ENCODE data around the gene INCENP. TPM values are rescaled to one million over a fixed set of nuclear protein-coding genes. Genes with fewer than 3 reads are reported as not detected.

The INCENP gene
- total and polyA plus RNA-seq, 2 of the 13 experiments (the other 11 are each of a cell fraction or from before 2014, with no cell fraction given): 14.1 to 37.3 TPM

- TF ChIP-seq ZBTB7B (CRISPR knock-in tag; IDR thresholded peaks at IDR 0.05) (no peak), ATF7-NPFF (CRISPR knock-in tag; IDR thresholded peaks at IDR 0.05; ENCODE audit: low read depth) (no peak), ZEB1 (IDR thresholded peaks at IDR 0.05; ENCODE audit: insufficient replicate concordance, low read depth) (no peak), ASH2L (IDR thresholded peaks at IDR 0.05; ENCODE audit: insufficient read length, low read depth, low read length) (no peak)
These were observed 20.9 kb downstream of the INCENP start (continued) for GRCh38 chr11:62144641-62145255.

GRCh38 chr11:62145261-62145871, 21.6 kb downstream of the INCENP start:
- WGBS (ENCODE audit: low lambda C conversion rate): 98% methylated on average over 10 of the region's 11 CpGs
- Histone ChIP-seq H3K27ac (ENCODE audit: extremely low read length, insufficient read depth, low read length) (no peak overlapping the region), H3K9me3 (ENCODE audit: low read length) (no peaks in the 10 kb centered on the region), H3K4me2 (ENCODE audit: low read depth, low read length) (no peak overlapping the region), H3K9ac (ENCODE audit: insufficient read depth, low read depth, low read length) (no peak overlapping the region), H3K4me3 (replicated peaks in 1 of 3; ENCODE audit: insufficient read depth in 1 of 3, low read depth in 2 of 3, low read length in 3 of 3) (no peak overlapping the region), H3K27me3 (ENCODE audit: control insufficient read depth in 1 of 2, insufficient read depth in 2 of 2, low read length in 2 of 2) (no peaks in the 10 kb centered on the region), H2AFZ (ENCODE audit: low read length) (no peak overlapping the region), H3K4me1 (ENCODE audit: insufficient read depth, low read length) (no peaks in the 10 kb centered on the region), H3K36me3 (replicated peaks in 1 of 2; ENCODE audit: control insufficient read depth in 1 of 2, insufficient read depth in 2 of 2, low read length in 2 of 2) (peaks cover 46 to 86% of the 10 kb centered on the region in 2 experiments; a peak in 4 of 5 replicates), H4K20me1 (ENCODE audit: insufficient read depth, low read length) (no peaks in the 10 kb centered on the region), H3K79me2 (ENCODE audit: insufficient read depth, low read length) (no peaks in the 10 kb centered on the region)
- peak; percentile 25 for TF ChIP-seq AGO2 (optimal IDR thresholded peaks at IDR 0.05; ENCODE audit: low read depth, low read length)
- no peak for TF ChIP-seq TEAD3 (CRISPR knock-in tag; optimal IDR thresholded peaks at IDR 0.05; ENCODE audit: borderline replicate concordance)
- in situ Hi-C loops (cut with HindIII; ENCODE audit: extremely low pct_ligation_motif_present, low pct_unique_long_range_greater_than_20kb) (no loop called here), intact Hi-C loops (cut with micrococcal nuclease; ENCODE audit: unreplicated experiment) (no loop called here)
- DNase-seq (ENCODE audit: low spot score) (no peak), FAIRE-seq (no peak), ATAC-seq (no peak)
- no TSS peak for BruUV-seq (replicated peaks)
- ChIA-PET POLR2A (no interaction called here), CTCF (ENCODE audit: low intra/inter-chr PET ratio, low total read pairs) (no interaction called here)

Measured in HepG2 (cell line).